RWPE1 (cell line): ENCODE data around the gene CLCN7.
"Not testable (repeated sequence)": the region's sequence is repeated elsewhere in the genome, so short reads cannot be mapped to it uniquely, and the experiment has no call there.

Experiments used
- CTCF ChIA-PET: fragments of 350-600 bp; sonication (Branson Sonifier 250); formaldehyde crosslinking; extraction: SDS; loops from one replicate; lab custom pipeline; 2021; lab: Yijun Ruan, JAX
- POLR2A ChIA-PET: fragments of 400-600 bp; formaldehyde crosslinking; extraction: SDS; loops from one replicate; lab custom pipeline; 2020; ENCODE audit warnings: antibody characterized with exemption; ENCODE audit not compliant: low non-redundant PET; lab: Yijun Ruan, JAX
- DNase-seq: peaks from one replicate; pipeline ENCODE4 v3.0.0; 2012; ENCODE audit warnings: low spot score
- H3K27ac ChIP-seq: fragments of 450-650 bp; 2 replicates; pipeline ENCODE4 v1.5.1; 2017
- TF ChIP-seq, protein P1 (sequence below): fragments of 450-650 bp; conservative IDR thresholded peaks from 2 replicates; pipeline ENCODE4 v1.5.1; 2017; ENCODE audit warnings: low read depth, mild to moderate bottlenecking

The CLCN7 gene

DNA sequence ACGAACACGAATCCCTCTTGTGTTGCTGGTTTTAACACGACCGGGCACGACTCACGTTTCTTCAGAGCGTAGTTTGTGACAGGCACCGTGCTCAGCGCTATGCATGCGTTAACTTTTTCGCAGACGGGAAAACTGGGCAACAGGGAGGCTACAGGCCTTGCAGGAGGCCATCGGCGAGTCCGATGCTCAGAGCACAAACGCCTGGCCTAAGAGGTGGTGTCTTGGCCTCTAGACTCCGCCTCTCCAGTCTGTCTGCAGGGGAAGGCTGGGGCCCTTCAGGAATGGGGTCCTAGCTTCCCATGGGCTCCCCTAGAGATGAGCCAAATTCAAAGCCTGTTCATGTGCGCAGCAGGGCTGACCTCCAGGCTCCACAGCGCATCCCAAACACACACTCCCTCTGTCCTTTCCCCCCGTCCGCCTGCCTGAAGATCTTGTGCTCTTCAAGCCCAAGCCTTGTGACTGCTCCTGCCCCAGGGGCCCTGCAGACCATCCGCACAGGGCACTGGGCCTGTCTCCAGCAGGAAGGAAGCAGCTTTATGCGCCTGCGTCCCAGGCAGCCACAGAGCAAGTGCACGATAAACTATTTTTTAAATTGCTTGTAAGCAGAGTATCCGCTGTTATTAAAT, 3.1 kb downstream of the CLCN7 start:
- TF ChIP-seq, protein P1, sequence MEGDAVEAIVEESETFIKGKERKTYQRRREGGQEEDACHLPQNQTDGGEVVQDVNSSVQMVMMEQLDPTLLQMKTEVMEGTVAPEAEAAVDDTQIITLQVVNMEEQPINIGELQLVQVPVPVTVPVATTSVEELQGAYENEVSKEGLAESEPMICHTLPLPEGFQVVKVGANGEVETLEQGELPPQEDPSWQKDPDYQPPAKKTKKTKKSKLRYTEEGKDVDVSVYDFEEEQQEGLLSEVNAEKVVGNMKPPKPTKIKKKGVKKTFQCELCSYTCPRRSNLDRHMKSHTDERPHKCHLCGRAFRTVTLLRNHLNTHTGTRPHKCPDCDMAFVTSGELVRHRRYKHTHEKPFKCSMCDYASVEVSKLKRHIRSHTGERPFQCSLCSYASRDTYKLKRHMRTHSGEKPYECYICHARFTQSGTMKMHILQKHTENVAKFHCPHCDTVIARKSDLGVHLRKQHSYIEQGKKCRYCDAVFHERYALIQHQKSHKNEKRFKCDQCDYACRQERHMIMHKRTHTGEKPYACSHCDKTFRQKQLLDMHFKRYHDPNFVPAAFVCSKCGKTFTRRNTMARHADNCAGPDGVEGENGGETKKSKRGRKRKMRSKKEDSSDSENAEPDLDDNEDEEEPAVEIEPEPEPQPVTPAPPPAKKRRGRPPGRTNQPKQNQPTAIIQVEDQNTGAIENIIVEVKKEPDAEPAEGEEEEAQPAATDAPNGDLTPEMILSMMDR: no peak
- ChIA-PET CTCF (interaction anchor here (0.7 kb wide), 1 partner anchor 65 kb away, joined by 3 read pairs; no protein-coding TSS in a partner anchor), POLR2A (no interaction called here)
- H3K27ac ChIP-seq: peak overlapping the region; percentile 40
- no peak for DNase-seq

DNA sequence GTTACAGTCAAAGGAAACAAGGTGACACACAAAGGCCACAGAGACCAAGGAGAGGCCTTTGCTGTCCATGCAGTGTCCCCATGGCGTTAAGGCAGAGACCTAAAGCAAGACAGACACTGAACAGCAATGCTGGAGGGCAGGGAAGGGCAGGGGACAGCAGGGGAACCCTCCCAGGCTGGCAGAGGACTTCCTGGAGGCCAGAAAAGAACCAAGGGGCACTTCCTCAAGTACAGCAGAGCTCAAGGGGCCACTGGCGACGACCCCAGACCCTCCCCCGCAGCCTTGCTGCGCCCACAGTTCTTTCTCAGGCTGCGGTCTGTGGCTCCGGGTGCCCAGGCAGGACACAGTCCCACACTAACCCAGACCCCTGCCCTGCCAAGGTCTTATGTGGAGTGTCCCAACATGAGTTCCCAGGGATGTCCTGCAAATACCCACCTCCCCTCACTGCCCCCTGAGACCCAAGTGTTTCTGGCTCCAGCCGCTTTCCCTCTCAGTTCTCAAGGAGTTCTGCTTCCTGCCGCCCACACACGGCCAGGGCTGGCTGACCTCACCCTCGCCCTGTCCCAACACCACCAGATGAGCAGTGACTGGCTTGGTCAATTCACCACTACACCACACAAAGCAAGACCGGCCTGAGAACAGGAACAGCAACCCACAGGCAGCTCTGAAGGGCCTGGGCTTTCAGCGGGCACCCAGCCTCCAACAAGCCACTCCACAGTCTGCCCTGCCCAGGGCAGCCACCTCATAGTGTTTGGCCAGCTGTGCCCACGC, 4.2 kb downstream of the CLCN7 start:
- ChIA-PET CTCF (no interaction called here), POLR2A (interaction anchor here (0.6 kb wide), 1 partner anchor 35 kb away, joined by 3 read pairs; no protein-coding TSS in a partner anchor)
- no peak for DNase-seq
- H3K27ac ChIP-seq: peak overlapping the region; percentile 40
- TF ChIP-seq, protein P1: no peak

DNA sequence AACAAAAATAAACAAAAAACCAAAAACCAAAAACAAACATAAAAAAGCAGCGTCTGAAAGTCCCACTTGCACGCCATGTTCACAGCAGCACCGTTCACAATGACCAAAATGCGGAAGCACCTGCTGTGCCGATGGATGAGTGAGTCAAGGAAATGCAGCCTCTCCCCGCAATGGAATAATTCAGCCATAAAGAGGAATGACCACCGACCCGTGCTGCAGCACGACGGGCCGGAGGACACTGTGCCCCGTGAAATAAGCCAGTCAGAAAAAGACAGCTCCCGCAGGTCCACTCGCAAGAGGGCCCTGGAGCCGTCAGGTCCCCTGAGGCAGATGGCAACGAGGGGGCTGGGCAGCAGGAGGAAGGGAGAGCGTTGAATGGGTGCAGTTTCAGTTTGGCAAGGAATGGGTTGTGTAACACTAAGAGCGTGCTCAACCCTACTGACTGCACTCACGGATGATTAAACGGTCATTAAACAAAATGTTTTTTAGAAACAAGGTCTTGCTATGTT, 5.1 kb downstream of the CLCN7 start:
- CTCF ChIA-PET: no interaction called here
- POLR2A ChIA-PET: interaction anchor here (0.6 kb wide), 1 partner anchor 83 kb away, joined by 4 read pairs; no protein-coding TSS in a partner anchor
- no peak for DNase-seq
- no peak overlapping the region; the same call in 1 of the 2 replicates for H3K27ac ChIP-seq
- TF ChIP-seq, protein P1: no peak

DNA sequence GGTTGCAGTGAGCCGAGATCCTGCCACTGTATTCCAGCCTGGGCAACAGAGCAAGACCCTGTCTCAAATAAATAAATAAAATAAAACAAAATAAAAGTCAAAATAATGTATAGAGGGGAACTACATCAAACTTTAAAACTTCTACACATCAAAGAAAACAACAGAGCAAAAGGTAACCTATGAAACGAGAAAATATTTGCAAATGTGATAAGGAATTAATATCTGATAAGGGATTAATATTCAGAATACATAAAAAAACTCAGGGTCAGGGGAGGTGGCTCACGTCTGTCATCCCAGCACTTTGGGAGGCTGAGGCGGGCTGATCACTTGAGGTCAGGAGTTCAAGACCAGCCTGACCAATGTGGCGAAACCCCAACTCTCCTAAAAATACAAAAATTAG, 5.7 kb downstream of the CLCN7 start:
- DNase-seq, CTCF ChIA-PET, H3K27ac ChIP-seq, POLR2A ChIA-PET: not testable (repeated sequence)

DNA sequence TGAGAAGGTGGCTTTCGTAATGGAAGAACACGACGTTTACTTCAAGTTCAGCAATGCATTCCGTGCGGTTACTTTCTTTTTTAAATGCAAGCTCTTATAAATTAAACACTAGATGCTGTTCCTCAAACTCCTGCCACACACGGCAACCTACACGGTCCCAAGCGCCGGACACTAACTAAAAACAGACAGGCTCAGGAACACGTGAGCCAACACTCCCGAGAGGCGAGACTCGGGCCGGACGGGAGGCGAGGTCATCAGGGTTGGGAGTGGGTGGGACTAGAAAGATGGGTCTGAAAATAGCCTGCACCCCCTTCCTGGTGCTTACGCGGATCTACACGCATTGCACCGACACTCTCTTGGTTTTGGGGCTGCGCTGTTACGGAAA, 6.4 kb downstream of the CLCN7 start:
- no peak overlapping the region for H3K27ac ChIP-seq
- CTCF ChIA-PET: interaction anchor here (0.7 kb wide), 1 partner anchor 67 kb away, joined by 3 read pairs; no protein-coding TSS in a partner anchor
- DNase-seq: no peak
- POLR2A ChIA-PET: no interaction called here
- TF ChIP-seq, protein P1: no peak

DNA sequence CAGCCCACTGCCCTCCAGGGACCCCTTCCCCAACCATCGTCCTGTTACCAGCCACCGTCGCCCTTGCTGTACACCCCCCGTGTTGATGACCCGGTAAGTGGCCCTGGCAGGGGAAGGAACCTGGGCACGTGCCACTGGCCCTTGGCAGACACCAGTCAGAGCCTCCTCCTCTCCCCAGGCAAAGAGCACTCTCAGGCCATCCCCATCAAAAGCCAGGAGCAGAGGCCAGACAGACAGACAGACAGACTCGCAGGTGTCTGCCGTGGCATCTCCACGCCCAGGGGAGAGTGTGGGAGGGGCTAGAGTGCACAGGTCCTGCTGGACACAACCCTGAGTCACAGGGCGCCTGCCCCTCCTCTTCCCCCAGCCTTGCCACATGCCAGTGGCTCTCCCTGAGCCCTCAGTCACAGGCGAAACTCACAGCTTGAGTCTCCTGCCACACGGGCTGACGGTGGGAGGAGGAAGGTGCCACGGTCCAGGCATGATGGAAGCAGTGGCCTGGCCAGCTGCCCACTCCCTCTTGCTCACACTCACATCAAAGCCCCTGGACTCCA, 7.8 kb downstream of the CLCN7 start:
- H3K27ac ChIP-seq: peak overlapping the region; percentile 25
- POLR2A ChIA-PET: no interaction called here
- DNase-seq: peak; percentile 8
- CTCF ChIA-PET: no interaction called here
- TF ChIP-seq, protein P1: no peak
